ENCODE data around the gene TECPR2. TPM values are rescaled to one million over a fixed set of nuclear protein-coding genes. Genes with fewer than 3 reads are reported as not detected.

The TECPR2 gene
- total RNA-seq, 1 donor from 2014 or later = 12.0 TPM

GRCh38 chr14:102525219-102525928 is 162.6 kb downstream of the TECPR2 start:
- TF ChIP-seq, protein P1, sequence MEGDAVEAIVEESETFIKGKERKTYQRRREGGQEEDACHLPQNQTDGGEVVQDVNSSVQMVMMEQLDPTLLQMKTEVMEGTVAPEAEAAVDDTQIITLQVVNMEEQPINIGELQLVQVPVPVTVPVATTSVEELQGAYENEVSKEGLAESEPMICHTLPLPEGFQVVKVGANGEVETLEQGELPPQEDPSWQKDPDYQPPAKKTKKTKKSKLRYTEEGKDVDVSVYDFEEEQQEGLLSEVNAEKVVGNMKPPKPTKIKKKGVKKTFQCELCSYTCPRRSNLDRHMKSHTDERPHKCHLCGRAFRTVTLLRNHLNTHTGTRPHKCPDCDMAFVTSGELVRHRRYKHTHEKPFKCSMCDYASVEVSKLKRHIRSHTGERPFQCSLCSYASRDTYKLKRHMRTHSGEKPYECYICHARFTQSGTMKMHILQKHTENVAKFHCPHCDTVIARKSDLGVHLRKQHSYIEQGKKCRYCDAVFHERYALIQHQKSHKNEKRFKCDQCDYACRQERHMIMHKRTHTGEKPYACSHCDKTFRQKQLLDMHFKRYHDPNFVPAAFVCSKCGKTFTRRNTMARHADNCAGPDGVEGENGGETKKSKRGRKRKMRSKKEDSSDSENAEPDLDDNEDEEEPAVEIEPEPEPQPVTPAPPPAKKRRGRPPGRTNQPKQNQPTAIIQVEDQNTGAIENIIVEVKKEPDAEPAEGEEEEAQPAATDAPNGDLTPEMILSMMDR (IDR thresholded peaks at IDR 0.05) = no peak
- peak in 1 of 2 donors; percentile 9 for TF ChIP-seq POLR2AphosphoS5 (IDR thresholded peaks at IDR 0.05; ENCODE audit: insufficient read depth in 1 of 2, low read depth in 1 of 2)
- H3K4me1 ChIP-seq = peaks cover 24% of the 10 kb centered on the region
- H3K27me3 ChIP-seq = no peaks in the 10 kb centered on the region
- H3K27ac ChIP-seq = peak overlapping the region; percentile 77
- no peaks in the 10 kb centered on the region for H3K36me3 ChIP-seq
- H3K9me3 ChIP-seq = no peaks in the 10 kb centered on the region
- intact Hi-C loops (cut with DNase I) = loop anchor here (2.0 kb wide), 1 partner anchor 67 kb away; the partner anchor contains the start of gene RCOR1
- no peak for DNase-seq (ENCODE audit: extremely low spot score in 2 of 2)
- H3K4me3 ChIP-seq = peak overlapping the region; percentile 56 to 59

DNA sequence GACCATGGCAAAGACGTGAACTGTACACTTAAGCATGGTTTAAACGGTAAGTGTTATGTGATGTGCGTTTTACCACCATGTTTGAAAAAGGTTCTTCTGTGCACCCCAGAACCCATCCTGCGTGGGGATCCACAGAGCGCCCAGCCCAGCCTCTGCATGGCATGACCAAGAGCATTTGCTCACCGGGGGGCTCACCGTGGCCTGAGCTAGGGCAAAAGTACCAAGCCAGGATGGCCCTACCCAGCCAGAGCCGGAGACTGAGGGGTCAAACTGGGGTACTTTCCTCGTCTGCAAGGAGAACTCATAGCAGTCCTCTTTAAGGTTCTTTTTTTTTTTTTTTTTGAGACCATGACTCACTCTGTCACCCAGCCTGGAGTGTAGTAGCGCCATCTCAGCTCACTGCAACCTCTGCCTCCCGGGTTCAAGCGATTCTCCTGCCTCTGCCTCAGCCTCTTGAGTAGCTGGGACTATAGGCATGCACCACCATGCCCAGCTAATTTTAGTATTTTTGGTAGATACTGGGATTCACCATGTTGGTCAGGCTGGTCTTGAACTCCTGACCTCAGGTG is 163.3 kb downstream of the TECPR2 start:
- intact Hi-C loops (cut with DNase I) = loop anchor here (2.0 kb wide), 1 partner anchor 67 kb away; the partner anchor contains the start of gene RCOR1
- Histone ChIP-seq H3K27me3 (no peaks in the 10 kb centered on the region), H3K4me1 (peaks cover 24% of the 10 kb centered on the region), H3K9me3 (no peaks in the 10 kb centered on the region), H3K27ac (peak overlapping the region; percentile 77), H3K36me3 (no peaks in the 10 kb centered on the region), H3K4me3 (peak overlapping the region in 1 of 2 donors; percentile 56)
- TF ChIP-seq, protein P1 (IDR thresholded peaks at IDR 0.05) = no peak
- TF ChIP-seq POLR2AphosphoS5 (IDR thresholded peaks at IDR 0.05; ENCODE audit: insufficient read depth in 1 of 2, low read depth in 1 of 2) (no peak), POLR2A (IDR thresholded peaks at IDR 0.05) (no peak)
- no peak for DNase-seq (ENCODE audit: extremely low spot score in 2 of 2)

DNA sequence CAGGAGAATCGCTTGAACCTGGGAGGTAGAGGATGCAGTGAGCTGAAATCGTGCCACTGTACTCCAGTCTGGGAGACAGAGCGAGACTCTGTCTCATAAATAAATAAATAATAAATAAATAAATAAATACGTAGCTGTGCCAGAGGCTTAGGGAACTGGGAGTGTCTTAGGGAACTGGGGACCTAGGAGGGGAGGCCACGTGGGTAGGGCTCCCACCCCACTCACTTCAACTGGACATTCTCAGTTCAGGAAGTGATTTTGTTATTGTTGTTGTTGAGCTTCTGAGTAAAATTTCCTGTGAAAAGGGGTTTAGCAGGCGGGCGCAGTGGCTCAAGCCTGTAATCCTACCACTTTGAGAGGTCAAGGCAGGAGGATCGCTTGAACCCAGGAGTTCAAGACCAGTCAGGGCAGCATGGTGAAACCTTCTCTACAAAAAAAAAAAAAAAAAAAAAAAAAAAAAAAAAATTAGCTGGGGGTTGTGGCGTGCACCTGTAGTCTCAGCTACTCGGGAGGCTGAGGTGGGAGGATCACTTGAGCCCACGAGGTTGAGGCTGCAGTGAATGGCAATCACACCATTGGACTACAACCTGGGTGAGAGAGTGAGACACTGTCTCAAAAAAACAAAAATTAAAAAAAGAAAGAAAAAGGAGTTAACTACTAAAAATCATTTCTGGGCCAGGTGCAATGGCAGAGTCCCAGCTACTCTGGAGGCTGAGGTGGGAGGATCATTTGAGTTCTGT is 165.9 kb downstream of the TECPR2 start:
- peaks cover 22% of the 10 kb centered on the region for H3K4me1 ChIP-seq
- H3K27me3 ChIP-seq = no peaks in the 10 kb centered on the region
- H3K9me3 ChIP-seq = no peaks in the 10 kb centered on the region
- H3K4me3 ChIP-seq = no peak overlapping the region
- intact Hi-C loops (cut with DNase I) = no loop called here
- H3K36me3 ChIP-seq = no peaks in the 10 kb centered on the region
- peak overlapping the region; percentile 59 for H3K27ac ChIP-seq
- TF ChIP-seq POLR2AphosphoS5 (IDR thresholded peaks at IDR 0.05; ENCODE audit: insufficient read depth in 1 of 2, low read depth in 1 of 2) (no peak), POLR2A (IDR thresholded peaks at IDR 0.05) (no peak)
- TF ChIP-seq, protein P1 (IDR thresholded peaks at IDR 0.05) = no peak
- DNase-seq (ENCODE audit: extremely low spot score in 2 of 2) = no peak

GRCh38 chr14:102530828-102531478 is 168.2 kb downstream of the TECPR2 start:
- intact Hi-C loops (cut with DNase I) = no loop called here
- Histone ChIP-seq H3K27me3 (no peaks in the 10 kb centered on the region), H3K4me1 (peaks cover 4% of the 10 kb centered on the region), H3K36me3 (no peaks in the 10 kb centered on the region), H3K4me3 (no peak overlapping the region), H3K27ac (peak overlapping the region; percentile 56), H3K9me3 (no peaks in the 10 kb centered on the region)
- DNase-seq (ENCODE audit: extremely low spot score in 2 of 2) = no peak
- peak in 1 of 2 donors; percentile 24 for TF ChIP-seq POLR2AphosphoS5 (IDR thresholded peaks at IDR 0.05; ENCODE audit: insufficient read depth in 1 of 2, low read depth in 1 of 2)
- TF ChIP-seq, protein P1 (IDR thresholded peaks at IDR 0.05) = no peak
